ENCODE measurements around the gene ZNF334.

GRCh38 chr20:46548688-46549087 is 35.3 kb upstream of the ZNF334 start:
- TF ChIP-seq CTCF (IDR thresholded peaks at IDR 0.05) = no peak
- no peak for TF ChIP-seq POLR2A (IDR thresholded peaks at IDR 0.05)
